Upper lobe of left lung (tissue), 4 donors: Measurements from ENCODE around the gene NAGPA.

Experiments
- CTCF ChIP-seq, 6 experiments: fragments of 450-650 bp in 4 of 6; fragments of 200-600 bp in 2 of 6; sonication (generic) in 2 of 6; IDR thresholded peaks; one replicate each; pipeline ENCODE4 v1.5.1; 2016 to 2019; ENCODE audit warnings: antibody characterized with exemption in 6 of 6
- EP300 ChIP-seq, 4 donors: sonication (generic); formaldehyde crosslinking; IDR thresholded peaks; one replicate each; pipeline ENCODE4 v1.5.1; 2017; ENCODE audit warnings: antibody characterized with exemption in 4 of 4, control low read depth in 2 of 4

GRCh38 chr16:5022521-5022920, 11.2 kb downstream of the NAGPA start:
- no peak for TF ChIP-seq EP300 (IDR thresholded peaks at IDR 0.05)
- TF ChIP-seq CTCF (IDR thresholded peaks at IDR 0.05), result no peak
